MG63 (cell line): Measurements from ENCODE around the gene MOGAT2. TPM values are rescaled to one million over a fixed set of nuclear protein-coding genes. Genes with fewer than 3 reads are reported as not detected.

Experiments used
- total RNA-seq: library from RNA; depleted of rRNA; stranded (reverse); fragments of >200 nt; shearing (Covaris generic); gene quantifications from 2 replicates; pipeline ENCODE4 v1.2.3, GENCODE V29; 2014; ENCODE audit warnings: low replicate concordance; rRNA removed

The MOGAT2 gene
- total RNA-seq, 1 experiment from 2014 or later: not detected

Other genes starting within 250 kb of the MOGAT2 start
- gene GDPD5, start 191.9 kb upstream of the MOGAT2 start, total RNA-seq: 15.2 and 16.2 TPM in 2 replicates
- gene SERPINH1, start 155.6 kb upstream of the MOGAT2 start, total RNA-seq: 1,157 and 1,275 TPM in 2 replicates
- gene MAP6, start 48.8 kb upstream of the MOGAT2 start, total RNA-seq: not detected in 2 replicates
- gene DGAT2, start 50.9 kb downstream of the MOGAT2 start, total RNA-seq: 8.6 and 10.3 TPM in 2 replicates
- gene UVRAG, start 97.4 kb downstream of the MOGAT2 start, total RNA-seq: 6.9 and 14.5 TPM in 2 replicates